Neural cell (in vitro differentiated cells): ENCODE data around the gene SPATS2. TPM values are rescaled to one million over a fixed set of nuclear protein-coding genes. Genes with fewer than 3 reads are reported as not detected.

Source experiments
- H2AFZ ChIP-seq: fragments of 200-600, 300-800 bp; sonication (generic), shearing (Covaris generic); 2 replicates; pipeline ENCODE4 v1.6.0; 2014; ENCODE audit warnings: low read depth, mild to moderate bottlenecking, antibody characterized with exemption, low read length, moderate library complexity
- H3F3A ChIP-seq: fragments of 200-600 bp; shearing (Covaris generic); 2 replicates; pipeline ENCODE4 v1.6.1; 2016; ENCODE audit warnings: mild to moderate bottlenecking, moderate library complexity, mixed read lengths, antibody characterized with exemption, low read length; ENCODE audit not compliant: insufficient read depth, poor library complexity, severe bottlenecking
- H3K27ac ChIP-seq: fragments of 200-600, 300-800 bp; sonication (generic), shearing (Covaris generic); 2 replicates; pipeline ENCODE4 v1.5.1; 2014; ENCODE audit warnings: mild to moderate bottlenecking, low read length, moderate library complexity
- H3K27me3 ChIP-seq: fragments of 300-800, 200-600 bp; sonication (generic), shearing (Covaris generic); 2 replicates; pipeline ENCODE4 v1.6.0; 2014; ENCODE audit warnings: mild to moderate bottlenecking, low read depth, low read length, moderate library complexity; ENCODE audit not compliant: insufficient read depth
- H3K36me3 ChIP-seq: fragments of 300-800, 200-600 bp; sonication (generic), shearing (Covaris generic); 2 replicates; pipeline ENCODE4 v1.5.1; 2014; ENCODE audit warnings: mild to moderate bottlenecking, antibody characterized with exemption, low read length, moderate library complexity; ENCODE audit not compliant: insufficient read depth
- H3K4me2 ChIP-seq: fragments of 300-800, 200-600 bp; sonication (generic), shearing (Covaris generic); 2 replicates; pipeline ENCODE4 v1.6.0; 2014; ENCODE audit warnings: mild to moderate bottlenecking, low read length
- H3K4me3 ChIP-seq: fragments of 300-800, 200-600 bp; sonication (generic), shearing (Covaris generic); 2 replicates; pipeline ENCODE4 v1.5.1; 2014; ENCODE audit warnings: mild to moderate bottlenecking, low read length, moderate library complexity
- H3K79me2 ChIP-seq: fragments of 200-600 bp; shearing (Covaris generic); replicated peaks from 2 replicates; pipeline ENCODE4 v1.6.0; 2014; ENCODE audit warnings: mild to moderate bottlenecking, low read length, moderate library complexity; ENCODE audit not compliant: insufficient read depth
- H3K9ac ChIP-seq: fragments of 300-800, 200-600 bp; sonication (generic), shearing (Covaris generic); 2 replicates; pipeline ENCODE4 v1.6.1; 2016; ENCODE audit warnings: mild to moderate bottlenecking, low read length, mixed read lengths
- H3K9me2 ChIP-seq: fragments of 200-600 bp; shearing (Covaris generic); 2 replicates; pipeline ENCODE4 v1.6.1; 2016; ENCODE audit warnings: mild to moderate bottlenecking, low read length, mixed read lengths; ENCODE audit not compliant: insufficient read depth
- H3K9me3 ChIP-seq: fragments of 200-600, 300-800 bp; sonication (generic), shearing (Covaris generic); 2 replicates; pipeline ENCODE4 v1.6.1; 2016; ENCODE audit warnings: mild to moderate bottlenecking, mixed run types, low read length, moderate library complexity, mixed read lengths
- H4K20me1 ChIP-seq: fragments of 200-600 bp; shearing (Covaris generic); 2 replicates; pipeline ENCODE4 v1.6.1; 2016; ENCODE audit warnings: mild to moderate bottlenecking, mixed run types; ENCODE audit not compliant: insufficient read depth
- EP300 ChIP-seq: fragments of 450-650 bp; conservative IDR thresholded peaks from 2 replicates; pipeline ENCODE4 v1.6.1; 2014; ENCODE audit warnings: antibody characterized with exemption, mild to moderate bottlenecking, moderate library complexity; ENCODE audit not compliant: poor library complexity, severe bottlenecking
- EZH2 ChIP-seq: fragments of 200-600, 300-800 bp; shearing (Covaris generic), sonication (generic); IDR thresholded peaks from 2 replicates; pipeline ENCODE4 v1.6.1; 2014; ENCODE audit warnings: antibody characterized with exemption, low read length, borderline replicate concordance, mild to moderate bottlenecking; ENCODE audit not compliant: insufficient read depth, poor library complexity, severe bottlenecking
- MXI1 ChIP-seq: fragments of 450-650 bp; conservative IDR thresholded peaks from 2 replicates; pipeline ENCODE4 v1.6.1; 2014; ENCODE audit warnings: antibody characterized with exemption, mild to moderate bottlenecking; ENCODE audit not compliant: poor library complexity, severe bottlenecking
- POLR2AphosphoS5 ChIP-seq: IDR thresholded peaks from 2 replicates; pipeline ENCODE4 v1.6.1; 2012
- RAD21 ChIP-seq: fragments of 450-650 bp; conservative IDR thresholded peaks from 2 replicates; pipeline ENCODE4 v1.6.1; 2014; ENCODE audit warnings: antibody characterized with exemption, mild to moderate bottlenecking, moderate library complexity
- SMC3 ChIP-seq: fragments of 450-650 bp; conservative IDR thresholded peaks from 2 replicates; pipeline ENCODE4 v1.6.1; 2014; ENCODE audit warnings: antibody characterized with exemption, mild to moderate bottlenecking, moderate library complexity; ENCODE audit not compliant: poor library complexity
- TAF1 ChIP-seq: IDR thresholded peaks from 2 replicates; pipeline ENCODE4 v1.6.1; 2012; ENCODE audit warnings: low read depth
- polyA plus RNA-seq: library from polyadenylated mRNA; depleted of rRNA; stranded (reverse); fragments of >200 nt; gene quantifications from 2 replicates; pipeline ENCODE4 v1.2.3, GENCODE V29; 2014
- TF ChIP-seq, protein P1 (sequence below): IDR thresholded peaks from 2 replicates; pipeline ENCODE4 v1.6.1; 2012; ENCODE audit warnings: borderline replicate concordance
- TF ChIP-seq, protein P2 (sequence below): fragments of 450-650 bp; IDR thresholded peaks from 2 replicates; pipeline ENCODE4 v1.5.1; 2014; ENCODE audit warnings: antibody characterized with exemption, mild to moderate bottlenecking, moderate library complexity; ENCODE audit not compliant: poor library complexity, severe bottlenecking

The SPATS2 gene
- polyA plus RNA-seq, 1 donor from 2014 or later = 58.4 TPM

DNA sequence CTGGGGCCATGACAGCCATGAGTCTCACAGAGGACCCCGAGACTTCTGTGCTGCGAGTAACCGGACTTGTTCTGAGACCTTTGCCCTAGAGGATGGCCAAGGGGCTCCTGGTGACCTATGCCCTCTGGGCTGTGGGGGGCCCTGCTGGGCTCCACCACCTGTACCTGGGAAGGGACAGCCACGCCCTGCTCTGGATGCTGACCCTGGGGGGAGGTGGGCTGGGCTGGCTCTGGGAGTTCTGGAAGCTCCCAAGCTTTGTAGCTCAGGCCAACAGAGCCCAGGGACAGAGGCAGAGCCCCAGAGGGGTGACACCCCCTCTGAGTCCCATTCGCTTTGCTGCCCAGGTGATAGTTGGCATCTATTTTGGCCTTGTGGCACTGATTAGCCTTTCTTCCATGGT lies 18.5 kb upstream of the SPATS2 start:
- Histone ChIP-seq H3K4me3 (no peak overlapping the region), H3K79me2 (no peaks in the 10 kb centered on the region), H3K9ac (no peak overlapping the region), H3K4me2 (no peak overlapping the region), H3K36me3 (no peaks in the 10 kb centered on the region), H3K27ac (no peak overlapping the region), H3K9me2 (no peaks in the 10 kb centered on the region), H4K20me1 (no peaks in the 10 kb centered on the region), H3K9me3 (no peaks in the 10 kb centered on the region), H3K27me3 (peaks cover 64% of the 10 kb centered on the region), H2AFZ (no peak overlapping the region), H3F3A (no peaks in the 10 kb centered on the region)
- TF ChIP-seq RAD21 (no peak), EZH2 (no peak), TAF1 (no peak), POLR2AphosphoS5 (no peak), MXI1 (no peak), SMC3 (no peak), EP300 (no peak)
- TF ChIP-seq, protein P1, sequence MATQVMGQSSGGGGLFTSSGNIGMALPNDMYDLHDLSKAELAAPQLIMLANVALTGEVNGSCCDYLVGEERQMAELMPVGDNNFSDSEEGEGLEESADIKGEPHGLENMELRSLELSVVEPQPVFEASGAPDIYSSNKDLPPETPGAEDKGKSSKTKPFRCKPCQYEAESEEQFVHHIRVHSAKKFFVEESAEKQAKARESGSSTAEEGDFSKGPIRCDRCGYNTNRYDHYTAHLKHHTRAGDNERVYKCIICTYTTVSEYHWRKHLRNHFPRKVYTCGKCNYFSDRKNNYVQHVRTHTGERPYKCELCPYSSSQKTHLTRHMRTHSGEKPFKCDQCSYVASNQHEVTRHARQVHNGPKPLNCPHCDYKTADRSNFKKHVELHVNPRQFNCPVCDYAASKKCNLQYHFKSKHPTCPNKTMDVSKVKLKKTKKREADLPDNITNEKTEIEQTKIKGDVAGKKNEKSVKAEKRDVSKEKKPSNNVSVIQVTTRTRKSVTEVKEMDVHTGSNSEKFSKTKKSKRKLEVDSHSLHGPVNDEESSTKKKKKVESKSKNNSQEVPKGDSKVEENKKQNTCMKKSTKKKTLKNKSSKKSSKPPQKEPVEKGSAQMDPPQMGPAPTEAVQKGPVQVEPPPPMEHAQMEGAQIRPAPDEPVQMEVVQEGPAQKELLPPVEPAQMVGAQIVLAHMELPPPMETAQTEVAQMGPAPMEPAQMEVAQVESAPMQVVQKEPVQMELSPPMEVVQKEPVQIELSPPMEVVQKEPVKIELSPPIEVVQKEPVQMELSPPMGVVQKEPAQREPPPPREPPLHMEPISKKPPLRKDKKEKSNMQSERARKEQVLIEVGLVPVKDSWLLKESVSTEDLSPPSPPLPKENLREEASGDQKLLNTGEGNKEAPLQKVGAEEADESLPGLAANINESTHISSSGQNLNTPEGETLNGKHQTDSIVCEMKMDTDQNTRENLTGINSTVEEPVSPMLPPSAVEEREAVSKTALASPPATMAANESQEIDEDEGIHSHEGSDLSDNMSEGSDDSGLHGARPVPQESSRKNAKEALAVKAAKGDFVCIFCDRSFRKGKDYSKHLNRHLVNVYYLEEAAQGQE = no peak
- TF ChIP-seq, protein P2, sequence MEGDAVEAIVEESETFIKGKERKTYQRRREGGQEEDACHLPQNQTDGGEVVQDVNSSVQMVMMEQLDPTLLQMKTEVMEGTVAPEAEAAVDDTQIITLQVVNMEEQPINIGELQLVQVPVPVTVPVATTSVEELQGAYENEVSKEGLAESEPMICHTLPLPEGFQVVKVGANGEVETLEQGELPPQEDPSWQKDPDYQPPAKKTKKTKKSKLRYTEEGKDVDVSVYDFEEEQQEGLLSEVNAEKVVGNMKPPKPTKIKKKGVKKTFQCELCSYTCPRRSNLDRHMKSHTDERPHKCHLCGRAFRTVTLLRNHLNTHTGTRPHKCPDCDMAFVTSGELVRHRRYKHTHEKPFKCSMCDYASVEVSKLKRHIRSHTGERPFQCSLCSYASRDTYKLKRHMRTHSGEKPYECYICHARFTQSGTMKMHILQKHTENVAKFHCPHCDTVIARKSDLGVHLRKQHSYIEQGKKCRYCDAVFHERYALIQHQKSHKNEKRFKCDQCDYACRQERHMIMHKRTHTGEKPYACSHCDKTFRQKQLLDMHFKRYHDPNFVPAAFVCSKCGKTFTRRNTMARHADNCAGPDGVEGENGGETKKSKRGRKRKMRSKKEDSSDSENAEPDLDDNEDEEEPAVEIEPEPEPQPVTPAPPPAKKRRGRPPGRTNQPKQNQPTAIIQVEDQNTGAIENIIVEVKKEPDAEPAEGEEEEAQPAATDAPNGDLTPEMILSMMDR = no peak

DNA sequence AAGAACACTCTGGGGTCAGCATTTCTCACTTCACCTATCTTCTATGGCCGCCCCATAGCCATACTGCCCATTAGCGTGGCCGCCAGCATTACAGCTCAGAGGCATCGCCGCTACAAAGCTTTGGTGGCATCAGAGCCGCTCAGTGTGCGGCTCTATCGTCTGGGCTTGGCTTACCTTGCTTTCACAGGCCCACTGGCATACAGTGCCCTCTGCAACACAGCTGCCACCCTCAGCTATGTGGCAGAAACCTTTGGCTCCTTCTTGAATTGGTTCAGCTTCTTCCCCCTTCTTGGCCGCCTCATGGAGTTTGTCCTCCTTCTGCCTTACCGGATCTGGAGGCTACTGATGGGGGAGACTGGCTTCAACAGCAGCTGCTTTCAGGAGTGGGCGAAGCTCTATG lies 18.0 kb upstream of the SPATS2 start:
- H3K9me2 ChIP-seq = no peaks in the 10 kb centered on the region
- no peaks in the 10 kb centered on the region for H3K36me3 ChIP-seq
- TF ChIP-seq TAF1 (no peak), EP300 (no peak), EZH2 (no peak), SMC3 (no peak)
- TF ChIP-seq, protein P2 = no peak
- no peak overlapping the region for H3K27ac ChIP-seq
- no peak overlapping the region for H2AFZ ChIP-seq
- no peaks in the 10 kb centered on the region for H3K9me3 ChIP-seq
- no peaks in the 10 kb centered on the region for H3K79me2 ChIP-seq
- H3F3A ChIP-seq = no peaks in the 10 kb centered on the region
- no peaks in the 10 kb centered on the region for H4K20me1 ChIP-seq
- peaks cover 60% of the 10 kb centered on the region for H3K27me3 ChIP-seq
- no peak overlapping the region for H3K4me3 ChIP-seq
- H3K9ac ChIP-seq = no peak overlapping the region
- H3K4me2 ChIP-seq = no peak overlapping the region
